ENCODE data around the gene WBP2. TPM values are rescaled to one million over a fixed set of nuclear protein-coding genes. Genes with fewer than 3 reads are reported as not detected.
"Not testable (repeated sequence)": the region's sequence is repeated elsewhere in the genome, so short reads cannot be mapped to it uniquely, and the experiment has no call there.

Gene WBP2
- polyA plus RNA-seq, 3 donors, result 62.4 to 93.3 (median 67.9) TPM

DNA sequence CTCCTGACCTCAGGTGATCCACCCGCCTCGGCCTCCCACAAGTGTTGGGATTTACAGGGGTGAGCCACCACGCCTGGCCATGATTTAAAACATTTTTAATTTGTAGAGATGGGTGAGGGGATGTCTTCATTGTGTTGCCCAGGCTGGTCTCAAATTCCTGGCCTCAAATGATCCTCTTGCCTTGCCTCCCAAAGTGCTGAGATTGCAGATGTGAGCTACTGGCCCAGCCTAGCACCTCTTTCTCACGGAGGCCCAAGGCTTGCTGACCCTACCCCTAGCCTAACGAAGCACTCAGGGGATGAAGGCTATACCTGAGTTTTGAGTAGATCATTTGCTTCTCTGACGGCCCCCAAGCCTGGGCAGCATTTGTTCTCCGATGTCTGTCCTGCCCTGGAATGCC, 44.0 kb downstream of the WBP2 start:
- Histone ChIP-seq H3K9ac (ENCODE audit: insufficient read depth, low read length, poor library complexity, severe bottlenecking) (no peak overlapping the region), H3K79me2 (ENCODE audit: insufficient read depth, low read length) (peaks cover 4% of the 10 kb centered on the region), H3K4me1 (ENCODE audit: control insufficient read depth in 1 of 2, insufficient read depth in 2 of 2, low read length in 2 of 2) (no peaks in the 10 kb centered on the region), H3K27me3 (ENCODE audit: control insufficient read depth in 2 of 2, insufficient read depth in 2 of 2, low read length in 2 of 2) (no peaks in the 10 kb centered on the region), H4K20me1 (ENCODE audit: insufficient read depth, low read length) (no peaks in the 10 kb centered on the region), H3K36me3 (replicated peaks in 1 of 2; ENCODE audit: control insufficient read depth in 1 of 2, insufficient read depth in 2 of 2, low read length in 2 of 2) (peaks cover 45 to 68% of the 10 kb centered on the region in 2 donors), H2AFZ (ENCODE audit: insufficient read depth, low read depth, low read length, poor library complexity, severe bottlenecking) (no peak overlapping the region), H3K27ac (ENCODE audit: low read depth in 1 of 2, low read length in 2 of 2) (no peak overlapping the region), H3K9me3 (replicated peaks in 1 of 2; ENCODE audit: control insufficient read depth in 1 of 2, insufficient read depth in 1 of 2, low read length in 2 of 2) (no peaks in the 10 kb centered on the region), H3K4me2 (replicated peaks; ENCODE audit: extremely low read depth, low read length, poor library complexity, severe bottlenecking) (no peak overlapping the region), H3K4me3 (replicated peaks in 1 of 3; ENCODE audit: low read depth in 2 of 3, low read length in 3 of 3) (no peak overlapping the region)
- Mint-ChIP-seq H3K36me3 (peaks cover 33 to 57% of the 10 kb centered on the region in 2 donors), H3K27me3 (ENCODE audit: low read depth in 3 of 3) (peaks cover 0 to 3% (median 0%) of the 10 kb centered on the region in 3 donors), H3K4me1 (no peaks in the 10 kb centered on the region), H3K9me3 (peaks cover 0 to under 1% (median 0%) of the 10 kb centered on the region in 7 donors), H3K4me3 (no peak overlapping the region), H3K27ac (peak overlapping the region in 1 of 7 donors; percentile 21)
- 97% methylated on average over 4 of the region's 7 CpGs for WGBS (ENCODE audit: insufficient coverage)
- no peak for DNase-seq
- TF ChIP-seq, protein P1, sequence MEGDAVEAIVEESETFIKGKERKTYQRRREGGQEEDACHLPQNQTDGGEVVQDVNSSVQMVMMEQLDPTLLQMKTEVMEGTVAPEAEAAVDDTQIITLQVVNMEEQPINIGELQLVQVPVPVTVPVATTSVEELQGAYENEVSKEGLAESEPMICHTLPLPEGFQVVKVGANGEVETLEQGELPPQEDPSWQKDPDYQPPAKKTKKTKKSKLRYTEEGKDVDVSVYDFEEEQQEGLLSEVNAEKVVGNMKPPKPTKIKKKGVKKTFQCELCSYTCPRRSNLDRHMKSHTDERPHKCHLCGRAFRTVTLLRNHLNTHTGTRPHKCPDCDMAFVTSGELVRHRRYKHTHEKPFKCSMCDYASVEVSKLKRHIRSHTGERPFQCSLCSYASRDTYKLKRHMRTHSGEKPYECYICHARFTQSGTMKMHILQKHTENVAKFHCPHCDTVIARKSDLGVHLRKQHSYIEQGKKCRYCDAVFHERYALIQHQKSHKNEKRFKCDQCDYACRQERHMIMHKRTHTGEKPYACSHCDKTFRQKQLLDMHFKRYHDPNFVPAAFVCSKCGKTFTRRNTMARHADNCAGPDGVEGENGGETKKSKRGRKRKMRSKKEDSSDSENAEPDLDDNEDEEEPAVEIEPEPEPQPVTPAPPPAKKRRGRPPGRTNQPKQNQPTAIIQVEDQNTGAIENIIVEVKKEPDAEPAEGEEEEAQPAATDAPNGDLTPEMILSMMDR (IDR thresholded peaks at IDR 0.05), result no peak
- intact Hi-C loops (cut with micrococcal nuclease), result no loop called here

DNA sequence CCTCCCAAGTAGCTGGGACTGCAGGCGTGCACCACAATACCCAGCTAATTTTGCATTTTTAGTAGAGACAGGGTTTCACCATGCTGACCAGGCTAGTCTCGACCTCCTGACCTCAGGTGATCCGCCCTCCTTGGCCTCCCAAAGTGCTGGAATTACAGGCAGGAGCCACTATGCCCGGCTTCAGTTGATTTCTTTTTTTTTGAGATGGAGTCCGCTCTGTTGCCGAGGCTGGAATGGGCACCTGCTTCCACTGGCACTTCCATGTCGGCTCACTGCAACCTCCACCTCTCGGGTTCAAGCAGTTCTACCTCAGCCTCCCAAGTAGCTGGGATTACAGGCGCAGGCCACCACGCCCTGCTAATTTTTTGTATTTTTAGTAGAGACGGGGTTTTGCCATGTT, 44.4 kb downstream of the WBP2 start:
- H3K9ac ChIP-seq (ENCODE audit: insufficient read depth, low read length, poor library complexity, severe bottlenecking); intact Hi-C loops (cut with micrococcal nuclease); DNase-seq; H3K27ac Mint-ChIP-seq; H3K9me3 Mint-ChIP-seq; H2AFZ ChIP-seq (ENCODE audit: insufficient read depth, low read depth, low read length, poor library complexity, severe bottlenecking); H3K27ac ChIP-seq (ENCODE audit: low read depth in 1 of 2, low read length in 2 of 2); H3K79me2 ChIP-seq (ENCODE audit: insufficient read depth, low read length); H3K9me3 ChIP-seq (replicated peaks in 1 of 2; ENCODE audit: control insufficient read depth in 1 of 2, insufficient read depth in 1 of 2, low read length in 2 of 2); H3K4me1 ChIP-seq (ENCODE audit: control insufficient read depth in 1 of 2, insufficient read depth in 2 of 2, low read length in 2 of 2); H3K27me3 ChIP-seq (ENCODE audit: control insufficient read depth in 2 of 2, insufficient read depth in 2 of 2, low read length in 2 of 2); H3K4me2 ChIP-seq (replicated peaks; ENCODE audit: extremely low read depth, low read length, poor library complexity, severe bottlenecking); H4K20me1 ChIP-seq (ENCODE audit: insufficient read depth, low read length); H3K4me3 ChIP-seq (replicated peaks in 1 of 3; ENCODE audit: low read depth in 2 of 3, low read length in 3 of 3); H3K4me1 Mint-ChIP-seq; H3K4me3 Mint-ChIP-seq; H3K27me3 Mint-ChIP-seq (ENCODE audit: low read depth in 3 of 3): not testable (repeated sequence)
- peaks cover 42 to 64% of the 10 kb centered on the region in 2 donors for H3K36me3 ChIP-seq (replicated peaks in 1 of 2; ENCODE audit: control insufficient read depth in 1 of 2, insufficient read depth in 2 of 2, low read length in 2 of 2)
- peaks cover 33 to 57% of the 10 kb centered on the region in 2 donors for H3K36me3 Mint-ChIP-seq
- 98% methylated on average over 10 of the region's 11 CpGs for WGBS (ENCODE audit: insufficient coverage)

Data from CD14-positive monocyte (primary cell).